ENCODE data around the gene DHRS13. TPM values are rescaled to one million over a fixed set of nuclear protein-coding genes. Genes with fewer than 3 reads are reported as not detected.

DHRS13 gene
- total RNA-seq, 4 donors from 2014 or later: 3.3 to 10.0 (median 7.1) TPM

DNA sequence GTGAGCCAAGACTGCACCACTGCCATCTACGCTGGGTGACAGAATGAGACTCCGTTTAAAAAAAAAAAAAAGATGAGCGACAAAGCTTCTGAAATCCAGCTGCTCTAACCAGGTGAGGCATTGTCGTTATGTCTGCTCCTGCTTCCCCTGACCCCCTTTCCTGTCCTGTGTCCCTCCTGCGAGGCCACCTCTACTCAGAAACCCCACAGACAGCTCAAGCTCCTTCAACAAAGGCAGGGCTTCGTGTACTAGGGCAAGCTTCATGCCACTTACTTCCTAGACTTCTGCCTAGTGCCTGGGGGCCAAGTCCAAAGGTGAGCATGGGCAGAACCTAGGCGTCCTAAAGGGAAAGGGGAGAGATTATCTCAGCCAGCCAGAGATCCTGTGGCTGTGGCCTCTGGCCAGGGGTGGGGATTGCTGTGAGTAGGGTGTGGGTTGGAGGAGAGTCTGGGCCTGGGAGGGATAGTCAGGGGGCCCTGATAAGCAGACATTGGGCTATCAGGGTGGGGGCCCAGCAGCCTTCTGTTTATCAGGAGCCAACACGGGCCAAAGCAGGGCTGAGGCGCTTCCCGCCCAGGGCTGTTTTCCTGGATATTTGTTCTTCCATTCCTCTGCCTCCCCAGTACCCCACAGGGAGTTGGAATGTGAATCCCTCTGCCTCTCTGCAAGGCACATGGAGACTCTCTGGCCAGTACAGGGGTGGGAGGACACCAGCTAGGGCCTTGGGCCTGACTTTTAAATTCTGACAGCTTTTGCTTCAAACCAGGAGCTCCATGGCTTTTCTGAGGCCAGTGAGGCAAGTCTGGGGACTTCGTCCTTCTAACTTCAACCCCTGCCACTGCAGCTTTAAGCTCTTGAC, 37.7 kb downstream of the DHRS13 start:
- DNase-seq: peak in 2 of 3 donors; percentile 87 to 90
- Histone ChIP-seq H3K27ac (peak overlapping the region; percentile 47 to 88 (median 72)), H3K27me3 (no peaks in the 10 kb centered on the region), H3K4me3 (peak overlapping the region in 1 of 4 donors; percentile 9), H3K36me3 (peaks cover 0 to 5% (median 0%) of the 10 kb centered on the region in 3 donors), H3K9me3 (no peaks in the 10 kb centered on the region), H3K4me1 (peaks cover 0 to 10% (median 2%) of the 10 kb centered on the region in 4 donors)
- no peak for TF ChIP-seq CTCF (IDR thresholded peaks at IDR 0.05)
- peak; percentile 26 to 72 for TF ChIP-seq POLR2A (IDR thresholded peaks at IDR 0.05)

DNA sequence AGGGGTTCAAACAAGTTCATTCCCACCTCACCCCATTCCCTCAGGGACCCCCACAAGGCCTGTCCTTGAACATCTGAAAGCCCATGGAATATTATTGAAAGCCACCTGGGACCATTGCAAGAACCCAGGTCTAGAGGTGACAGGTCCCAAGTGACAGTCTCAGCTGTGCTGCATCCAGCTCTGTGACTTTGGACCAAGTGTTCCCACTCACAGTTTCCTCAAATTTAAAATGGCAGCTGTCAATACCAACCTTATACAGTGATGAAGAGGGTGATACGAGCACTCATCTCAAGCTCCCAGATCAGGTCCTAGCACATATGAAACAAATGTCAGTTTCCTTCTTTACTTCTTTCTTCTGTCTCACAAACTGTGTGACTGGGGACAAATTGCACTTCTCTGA, 38.9 kb downstream of the DHRS13 start:
- Histone ChIP-seq H3K27ac (no peak overlapping the region), H3K27me3 (no peaks in the 10 kb centered on the region), H3K9me3 (no peaks in the 10 kb centered on the region), H3K36me3 (peaks cover 0 to 17% (median 0%) of the 10 kb centered on the region in 3 donors), H3K4me1 (peaks cover 0 to 10% (median 2%) of the 10 kb centered on the region in 4 donors), H3K4me3 (no peak overlapping the region)
- no peak for DNase-seq
- TF ChIP-seq CTCF (IDR thresholded peaks at IDR 0.05) (no peak), POLR2A (IDR thresholded peaks at IDR 0.05) (no peak)

- Histone ChIP-seq H3K27me3 (no peaks in the 10 kb centered on the region), H3K27ac (no peak overlapping the region), H3K4me3 (no peak overlapping the region), H3K4me1 (peaks cover 0 to 10% (median 2%) of the 10 kb centered on the region in 4 donors), H3K36me3 (peaks cover 0 to 31% (median 0%) of the 10 kb centered on the region in 3 donors), H3K9me3 (no peaks in the 10 kb centered on the region)
- DNase-seq: no peak
- TF ChIP-seq CTCF (IDR thresholded peaks at IDR 0.05) (no peak), POLR2A (IDR thresholded peaks at IDR 0.05) (no peak)
These were observed 40.3 kb downstream of the DHRS13 start for GRCh38 chr17:28862561-28862960.

DNA sequence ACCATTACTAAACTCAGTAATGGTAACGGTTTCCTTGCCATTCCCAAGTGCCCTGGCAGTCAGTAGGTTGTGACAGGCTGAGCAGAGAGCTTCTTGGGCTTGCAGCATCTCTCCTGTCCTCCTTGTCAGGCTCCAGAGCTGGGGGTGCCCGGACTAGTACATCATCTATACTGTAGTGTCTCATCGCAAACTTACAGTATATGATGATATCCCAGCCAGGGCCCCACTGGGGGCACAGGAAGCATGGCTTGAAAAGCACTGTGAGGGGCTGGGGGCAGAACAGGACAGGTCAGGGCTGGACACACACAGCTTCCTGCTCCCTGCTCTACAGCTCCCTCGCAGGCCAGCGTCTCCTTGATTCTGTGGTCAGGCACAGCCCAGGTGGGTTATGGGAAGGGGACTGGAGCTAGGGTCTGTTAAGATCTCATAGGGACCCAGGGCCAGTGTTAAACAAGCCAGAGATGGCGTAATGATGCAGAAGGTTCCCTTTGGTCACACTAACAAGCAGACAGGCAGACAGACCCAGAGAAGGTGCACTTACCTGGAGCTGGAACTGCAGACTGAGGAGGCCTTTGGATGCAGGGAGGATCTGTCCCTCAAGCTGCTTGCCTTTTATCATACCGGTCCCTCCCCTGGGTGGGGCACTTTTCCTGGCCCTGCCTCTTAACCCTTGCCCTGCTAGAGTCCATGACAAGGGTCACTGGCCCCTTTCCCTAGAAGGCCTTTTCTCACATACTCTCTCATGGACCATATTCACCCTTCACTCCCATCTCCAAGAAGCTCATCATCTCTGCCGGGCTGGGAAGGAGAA, 41.3 kb downstream of the DHRS13 start:
- Histone ChIP-seq H3K4me3 (peak overlapping the region in 2 of 4 donors; percentile 24 to 36), H3K9me3 (no peaks in the 10 kb centered on the region), H3K27ac (peak overlapping the region in 2 of 4 donors; percentile 54 to 59), H3K27me3 (no peaks in the 10 kb centered on the region), H3K36me3 (peaks cover 0 to 34% (median 0%) of the 10 kb centered on the region in 3 donors), H3K4me1 (peaks cover 0 to 10% (median 2%) of the 10 kb centered on the region in 4 donors)
- DNase-seq: peak in 2 of 3 donors; percentile 64
- TF ChIP-seq POLR2A (IDR thresholded peaks at IDR 0.05) (peak; percentile 48 to 71), CTCF (IDR thresholded peaks at IDR 0.05) (no peak)

- TF ChIP-seq CTCF (IDR thresholded peaks at IDR 0.05): no peak
- TF ChIP-seq POLR2A (IDR thresholded peaks at IDR 0.05): no peak
- Histone ChIP-seq H3K36me3 (peaks cover 0 to 34% (median 0%) of the 10 kb centered on the region in 3 donors), H3K27me3 (no peaks in the 10 kb centered on the region), H3K4me1 (peaks cover 0 to 13% (median 2%) of the 10 kb centered on the region in 4 donors), H3K27ac (no peak overlapping the region), H3K9me3 (no peaks in the 10 kb centered on the region), H3K4me3 (no peak overlapping the region)
- DNase-seq: no peak
These were observed 42.5 kb downstream of the DHRS13 start for GRCh38 chr17:28860363-28860808.
